Left lung (tissue), 10 donors: ENCODE results near the gene TRIM7. TPM values are rescaled to one million over a fixed set of nuclear protein-coding genes. Genes with fewer than 3 reads are reported as not detected.
"Not testable (repeated sequence)": the region's sequence is repeated elsewhere in the genome, so short reads cannot be mapped to it uniquely, and the experiment has no call there.

Experiments
- ATAC-seq: fragments of 200-7000 bp; cut with Tn5 transposase; one replicate; pipeline ENCODE4 v1.9.1; 2020; ENCODE audit warnings: moderate library complexity
- DNase-seq, 4 donors: peaks; one replicate each; pipeline ENCODE4 v3.0.0-alpha.2; 2013 to 2020
- H3K27ac ChIP-seq, 2 donors: fragments of 200-600 bp; sonication (generic) in 1 of 2; one replicate each; pipeline versions ENCODE4 v1.5.0 to v1.8.0; 2020 to 2021
- H3K27me3 ChIP-seq, 2 donors: fragments of 200-600 bp; sonication (generic) in 1 of 2; one replicate each; pipeline versions ENCODE4 v1.5.0 to v1.8.0; 2020 to 2021
- H3K36me3 ChIP-seq, 2 donors: fragments of 200-600 bp; sonication (generic) in 1 of 2; one replicate each; pipeline versions ENCODE4 v1.5.0 to v1.8.0; 2020 to 2021
- H3K4me1 ChIP-seq, 2 donors: fragments of 200-600 bp; one replicate each; pipeline ENCODE4 v1.8.0; 2021
- H3K4me3 ChIP-seq, 2 donors: fragments of 200-600 bp; sonication (generic) in 1 of 2; one replicate each; pipeline versions ENCODE4 v1.5.0 to v1.8.0; 2020 to 2021; ENCODE audit warnings: mild to moderate bottlenecking in 1 of 2
- H3K9me3 ChIP-seq, 2 donors: fragments of 200-600 bp; sonication (generic) in 1 of 2; one replicate each; pipeline versions ENCODE4 v1.5.0 to v1.8.0; 2020 to 2021
- intact Hi-C, 2 donors: fragments of 100-400 bp; cut with DNase I; formaldehyde crosslinking; loops; one replicate each; pipeline versions ENCODE4 v1.11.2 to v1.14.2; 2022
- polyA plus RNA-seq, 6 donors: library from polyadenylated mRNA; unstranded; fragments of 120-200 nt; gene quantifications; one replicate each; pipeline ENCODE4 v1.2.1, GENCODE V29; 2013; ENCODE audit not compliant: insufficient read length in 6 of 6
- total RNA-seq, 2 donors: library from RNA; stranded (reverse); fragmentation: NEBNext Ultra II Directional; extraction: Animal tissue kit (Norgen Biotek cat#: 25700); gene quantifications; one replicate each; pipeline ENCODE4 v1.2.1, GENCODE V29; 2021
- TF ChIP-seq, protein P1 (sequence below), 2 donors: fragments of 200-600 bp; sonication (generic) in 1 of 2; IDR thresholded peaks; one replicate each; pipeline versions ENCODE4 v1.5.0 to v1.8.0; 2021; ENCODE audit warnings: antibody characterized with exemption in 2 of 2
- donor health status: DM: no; HTN: yes; CAD: no.
- donor health status: DM: no; HTN: no; CAD: no.

Gene TRIM7
- total and polyA plus RNA-seq, 8 donors = 0.30 to 5.7 (median 0.39) TPM

DNA sequence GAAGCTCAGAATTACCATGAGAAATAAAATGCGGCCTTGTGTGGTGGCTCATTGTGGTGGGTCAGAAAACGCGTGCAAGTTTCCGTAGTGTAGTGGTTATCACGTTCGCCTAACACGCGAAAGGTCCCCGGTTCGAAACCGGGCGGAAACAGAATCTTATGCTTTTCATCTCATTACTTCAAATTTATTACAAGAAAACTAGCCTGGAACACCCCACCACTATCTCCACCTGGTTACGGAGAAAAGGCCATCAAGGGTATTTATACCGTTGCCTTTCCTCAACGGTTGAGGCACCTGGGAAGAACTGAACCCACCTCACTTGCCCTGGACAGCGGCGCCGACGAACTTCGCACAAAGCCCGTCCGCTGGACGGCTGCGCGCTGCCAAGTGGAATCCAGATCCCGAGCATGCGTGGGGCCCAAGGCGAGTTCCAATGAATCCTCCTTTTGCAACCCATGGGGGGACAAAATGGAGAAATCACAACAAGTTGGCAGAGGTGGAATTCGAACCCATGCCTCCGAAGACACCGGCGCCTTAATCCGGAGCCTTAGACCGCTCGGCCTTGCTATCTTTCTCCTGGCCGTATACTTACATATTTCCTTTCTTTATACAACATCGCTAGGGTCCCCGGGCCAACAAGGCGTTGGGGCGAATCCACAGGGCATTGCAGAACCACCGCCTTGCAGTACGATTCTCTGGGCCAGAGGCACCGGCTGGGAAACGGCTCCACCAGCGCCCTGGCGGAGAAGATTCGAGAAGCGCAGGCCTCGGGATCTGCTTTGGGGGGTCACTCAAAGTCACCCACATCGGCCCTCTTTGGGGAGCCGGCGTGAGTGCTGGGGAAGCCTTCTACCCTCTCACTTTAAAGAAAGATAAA lies 40.7 kb downstream of the TRIM7 start:
- TF ChIP-seq, protein P1, sequence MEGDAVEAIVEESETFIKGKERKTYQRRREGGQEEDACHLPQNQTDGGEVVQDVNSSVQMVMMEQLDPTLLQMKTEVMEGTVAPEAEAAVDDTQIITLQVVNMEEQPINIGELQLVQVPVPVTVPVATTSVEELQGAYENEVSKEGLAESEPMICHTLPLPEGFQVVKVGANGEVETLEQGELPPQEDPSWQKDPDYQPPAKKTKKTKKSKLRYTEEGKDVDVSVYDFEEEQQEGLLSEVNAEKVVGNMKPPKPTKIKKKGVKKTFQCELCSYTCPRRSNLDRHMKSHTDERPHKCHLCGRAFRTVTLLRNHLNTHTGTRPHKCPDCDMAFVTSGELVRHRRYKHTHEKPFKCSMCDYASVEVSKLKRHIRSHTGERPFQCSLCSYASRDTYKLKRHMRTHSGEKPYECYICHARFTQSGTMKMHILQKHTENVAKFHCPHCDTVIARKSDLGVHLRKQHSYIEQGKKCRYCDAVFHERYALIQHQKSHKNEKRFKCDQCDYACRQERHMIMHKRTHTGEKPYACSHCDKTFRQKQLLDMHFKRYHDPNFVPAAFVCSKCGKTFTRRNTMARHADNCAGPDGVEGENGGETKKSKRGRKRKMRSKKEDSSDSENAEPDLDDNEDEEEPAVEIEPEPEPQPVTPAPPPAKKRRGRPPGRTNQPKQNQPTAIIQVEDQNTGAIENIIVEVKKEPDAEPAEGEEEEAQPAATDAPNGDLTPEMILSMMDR (IDR thresholded peaks at IDR 0.05) = no peak
- Histone ChIP-seq H3K36me3 (no peaks in the 10 kb centered on the region), H3K9me3 (no peaks in the 10 kb centered on the region), H3K27ac (no peak overlapping the region), H3K4me1 (peaks cover 0 to 6% of the 10 kb centered on the region in 2 donors), H3K27me3 (peaks cover 28 to 65% of the 10 kb centered on the region in 2 donors), H3K4me3 (no peak overlapping the region)
- DNase-seq (no peak), ATAC-seq (no peak)
- intact Hi-C loops = no loop called here

DNA sequence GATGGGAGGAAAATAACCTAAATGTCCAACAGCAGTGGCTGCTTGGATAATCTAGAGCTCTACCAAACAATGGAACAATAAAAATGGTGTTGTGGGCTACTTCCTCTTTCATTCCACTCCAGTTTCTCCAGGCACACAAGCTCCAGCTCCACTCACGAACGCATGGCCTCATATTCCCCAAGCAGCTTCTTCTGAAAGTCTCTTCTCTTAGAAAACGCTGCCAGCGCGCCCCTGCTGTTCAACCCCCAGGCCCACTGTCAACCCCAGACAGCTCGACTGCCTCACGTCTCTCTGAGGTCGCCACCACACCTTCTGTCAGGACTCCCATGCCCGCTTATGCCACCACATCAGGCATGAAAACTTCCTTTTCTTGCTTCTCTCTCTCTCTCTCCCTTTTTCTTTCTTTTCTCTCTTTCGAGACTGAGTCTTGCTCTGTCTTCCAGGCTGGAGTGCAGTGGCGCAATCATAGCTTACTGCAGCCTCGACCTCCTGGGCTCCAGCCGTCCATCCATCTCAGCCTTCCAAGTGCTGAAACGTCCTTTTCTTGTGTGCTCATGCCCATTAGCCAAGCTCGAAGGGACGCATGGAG lies 41.4 kb downstream of the TRIM7 start:
- TF ChIP-seq, protein P1 (IDR thresholded peaks at IDR 0.05) = no peak
- Histone ChIP-seq H3K9me3 (no peaks in the 10 kb centered on the region), H3K27me3 (peaks cover 22 to 58% of the 10 kb centered on the region in 2 donors), H3K36me3 (no peaks in the 10 kb centered on the region), H3K4me3 (no peak overlapping the region), H3K4me1 (peaks cover 0 to 6% of the 10 kb centered on the region in 2 donors), H3K27ac (no peak overlapping the region)
- ATAC-seq (no peak), DNase-seq (no peak)
- intact Hi-C loops = no loop called here

DNA sequence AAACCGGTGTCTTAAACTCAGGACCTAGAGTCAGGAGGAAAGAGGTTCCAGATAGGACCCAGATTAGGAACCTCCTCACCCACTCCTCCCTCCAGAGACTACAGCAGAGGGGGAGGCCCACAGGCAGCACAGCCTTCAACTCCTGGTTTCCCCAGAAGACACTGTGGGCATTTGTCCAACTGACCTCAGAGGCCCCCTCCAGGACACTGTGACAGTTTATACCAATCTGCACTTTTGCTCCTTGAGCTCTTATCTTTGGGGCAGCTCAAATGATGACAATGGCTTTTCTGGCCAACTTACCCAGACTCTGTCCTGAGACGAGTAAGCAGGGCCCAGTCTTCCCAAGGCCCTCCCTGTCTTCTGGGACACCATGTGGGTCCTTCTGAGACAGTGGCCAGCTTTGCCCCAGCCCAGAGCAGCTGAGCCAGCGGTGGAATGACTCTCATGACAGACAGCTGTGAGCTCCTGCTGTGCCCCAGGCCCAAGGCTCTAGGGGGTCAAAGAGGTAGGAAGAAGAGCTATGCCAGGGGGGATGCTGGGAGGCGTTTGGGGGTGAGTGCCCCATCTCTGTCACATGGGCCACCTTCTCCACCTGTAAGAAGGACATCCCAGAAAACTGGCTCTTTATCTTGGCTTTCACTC lies 43.3 kb downstream of the TRIM7 start:
- no peak for ATAC-seq
- Histone ChIP-seq H3K4me1 (peaks cover 0 to 6% of the 10 kb centered on the region in 2 donors), H3K36me3 (no peaks in the 10 kb centered on the region), H3K4me3 (no peak overlapping the region), H3K27me3 (peaks cover 5 to 39% of the 10 kb centered on the region in 2 donors), H3K9me3 (no peaks in the 10 kb centered on the region), H3K27ac (no peak overlapping the region)
- DNase-seq = no peak
- intact Hi-C loops = no loop called here
- TF ChIP-seq, protein P1 (IDR thresholded peaks at IDR 0.05) = no peak

DNA sequence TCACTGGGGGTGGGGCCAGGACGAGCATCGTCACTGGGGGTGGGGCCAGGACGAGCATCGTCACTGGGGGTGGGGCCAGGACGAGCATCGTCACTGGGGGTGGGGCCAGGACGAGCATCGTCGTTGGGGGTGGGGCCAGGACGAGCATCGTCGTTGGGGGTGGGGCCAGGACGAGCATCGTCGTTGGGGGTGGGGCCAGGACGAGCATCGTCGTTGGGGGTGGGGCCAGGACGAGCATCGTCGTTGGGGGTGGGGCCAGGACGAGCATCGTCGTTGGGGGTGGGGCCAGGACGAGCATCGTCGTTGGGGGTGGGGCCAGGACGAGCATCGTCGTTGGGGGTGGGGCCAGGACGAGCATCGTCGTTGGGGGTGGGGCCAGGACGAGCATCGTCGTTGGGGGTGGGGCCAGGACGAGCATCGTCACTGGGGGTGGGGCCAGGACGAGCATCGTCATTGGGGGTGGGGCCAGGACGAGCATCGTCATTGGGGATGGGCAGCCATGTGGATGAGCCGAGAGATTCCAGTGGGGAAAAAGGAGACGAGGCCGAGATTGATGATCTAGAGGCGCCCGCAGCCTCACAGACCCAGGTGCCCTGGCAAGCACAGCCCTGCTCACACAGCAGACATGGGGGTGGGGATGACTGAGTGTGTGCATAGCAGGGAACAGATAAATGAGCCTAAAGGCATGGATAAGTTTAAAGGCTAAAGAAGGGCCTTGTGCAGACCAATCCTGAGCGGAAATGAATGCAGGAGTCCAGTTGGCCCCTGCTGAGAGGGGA lies 44.1 kb downstream of the TRIM7 start:
- H3K4me3 ChIP-seq = peak overlapping the region in 1 of 2 donors; percentile 25
- H3K4me1 ChIP-seq, H3K27ac ChIP-seq, DNase-seq, ATAC-seq, H3K9me3 ChIP-seq, H3K36me3 ChIP-seq, intact Hi-C loops: not testable (repeated sequence)
- peaks cover 5 to 32% of the 10 kb centered on the region in 2 donors for H3K27me3 ChIP-seq

DNA sequence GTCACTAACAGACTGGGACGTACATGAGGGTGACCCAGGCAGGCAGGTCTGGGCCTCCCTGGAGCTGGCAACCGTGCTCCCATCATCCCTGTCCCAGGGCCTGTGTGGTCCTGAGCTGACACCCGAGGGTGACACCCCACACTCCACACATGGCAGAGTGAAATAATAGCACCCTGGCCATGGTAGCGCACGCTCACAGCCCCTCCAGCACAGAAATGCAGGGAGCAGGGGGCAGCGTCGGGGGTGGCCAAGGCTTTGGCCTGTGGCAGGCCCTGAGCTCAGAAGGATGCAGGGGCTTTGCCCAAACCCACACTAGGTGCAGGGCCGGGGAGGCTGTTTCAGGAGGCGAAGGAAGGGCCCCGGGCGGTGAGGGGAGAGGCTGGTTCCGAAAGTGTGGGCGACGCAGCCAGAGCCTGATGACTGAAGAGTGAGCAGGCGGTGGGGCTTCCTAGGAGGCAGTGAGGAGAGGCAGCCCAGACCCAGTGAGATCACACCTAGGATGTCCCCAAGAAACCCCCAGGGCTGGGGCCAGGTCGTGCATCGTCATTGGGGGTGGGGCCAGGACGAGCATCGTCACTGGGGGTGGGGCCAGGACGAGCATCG lies 44.7 kb downstream of the TRIM7 start:
- Histone ChIP-seq H3K4me1 (peaks cover 0 to 6% of the 10 kb centered on the region in 2 donors), H3K27me3 (peaks cover 5 to 25% of the 10 kb centered on the region in 2 donors), H3K27ac (peak overlapping the region in 1 of 2 donors; percentile 71), H3K4me3 (peak overlapping the region in 1 of 2 donors; percentile 25), H3K9me3 (no peaks in the 10 kb centered on the region), H3K36me3 (no peaks in the 10 kb centered on the region)
- intact Hi-C loops = no loop called here
- DNase-seq = peak in 1 of 4 donors; percentile 82
- TF ChIP-seq, protein P1 (IDR thresholded peaks at IDR 0.05) = no peak
- peak; percentile 9 for ATAC-seq
